NCI-H2081 treated with DMSO at 0.1 percent for 48 hours (cell line): Measurements from ENCODE around the gene NCAPD2.
"Not testable (repeated sequence)": the region's sequence is repeated elsewhere in the genome, so short reads cannot be mapped to it uniquely, and the experiment has no call there.

Experiments used
- DNase-seq: peaks from one replicate; lab custom pipeline; 2025; lab: John Stamatoyannopoulos, UW

Gene NCAPD2

GRCh38 chr12:6533923-6534694 is 40.2 kb downstream of the NCAPD2 start, which contains the start of gene GAPDH:
Gene GAPDH (plus strand): TSS chr12:6534517. CDS start chr12:6534833, 316 bp downstream.
- DNase-seq = peak; percentile 86

GRCh38 chr12:6534695-6534944 is 40.7 kb downstream of the NCAPD2 start:
- no peak for DNase-seq

GRCh38 chr12:6534945-6535696 is 41.2 kb downstream of the NCAPD2 start:
- no peak for DNase-seq

DNA sequence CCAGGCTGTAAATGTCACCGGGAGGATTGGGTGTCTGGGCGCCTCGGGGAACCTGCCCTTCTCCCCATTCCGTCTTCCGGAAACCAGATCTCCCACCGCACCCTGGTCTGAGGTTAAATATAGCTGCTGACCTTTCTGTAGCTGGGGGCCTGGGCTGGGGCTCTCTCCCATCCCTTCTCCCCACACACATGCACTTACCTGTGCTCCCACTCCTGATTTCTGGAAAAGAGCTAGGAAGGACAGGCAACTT is 41.7 kb downstream of the NCAPD2 start:
- DNase-seq = no peak

- no peak for DNase-seq
Measured at GRCh38 chr12:6535960-6536847, 42.3 kb downstream of the NCAPD2 start.

DNA sequence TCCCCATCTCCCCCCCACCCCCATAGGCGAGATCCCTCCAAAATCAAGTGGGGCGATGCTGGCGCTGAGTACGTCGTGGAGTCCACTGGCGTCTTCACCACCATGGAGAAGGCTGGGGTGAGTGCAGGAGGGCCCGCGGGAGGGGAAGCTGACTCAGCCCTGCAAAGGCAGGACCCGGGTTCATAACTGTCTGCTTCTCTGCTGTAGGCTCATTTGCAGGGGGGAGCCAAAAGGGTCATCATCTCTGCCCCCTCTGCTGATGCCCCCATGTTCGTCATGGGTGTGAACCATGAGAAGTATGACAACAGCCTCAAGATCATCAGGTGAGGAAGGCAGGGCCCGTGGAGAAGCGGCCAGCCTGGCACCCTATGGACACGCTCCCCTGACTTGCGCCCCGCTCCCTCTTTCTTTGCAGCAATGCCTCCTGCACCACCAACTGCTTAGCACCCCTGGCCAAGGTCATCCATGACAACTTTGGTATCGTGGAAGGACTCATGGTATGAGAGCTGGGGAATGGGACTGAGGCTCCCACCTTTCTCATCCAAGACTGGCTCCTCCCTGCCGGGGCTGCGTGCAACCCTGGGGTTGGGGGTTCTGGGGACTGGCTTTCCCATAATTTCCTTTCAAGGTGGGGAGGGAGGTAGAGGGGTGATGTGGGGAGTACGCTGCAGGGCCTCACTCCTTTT is 43.1 kb downstream of the NCAPD2 start:
- DNase-seq = no peak

DNA sequence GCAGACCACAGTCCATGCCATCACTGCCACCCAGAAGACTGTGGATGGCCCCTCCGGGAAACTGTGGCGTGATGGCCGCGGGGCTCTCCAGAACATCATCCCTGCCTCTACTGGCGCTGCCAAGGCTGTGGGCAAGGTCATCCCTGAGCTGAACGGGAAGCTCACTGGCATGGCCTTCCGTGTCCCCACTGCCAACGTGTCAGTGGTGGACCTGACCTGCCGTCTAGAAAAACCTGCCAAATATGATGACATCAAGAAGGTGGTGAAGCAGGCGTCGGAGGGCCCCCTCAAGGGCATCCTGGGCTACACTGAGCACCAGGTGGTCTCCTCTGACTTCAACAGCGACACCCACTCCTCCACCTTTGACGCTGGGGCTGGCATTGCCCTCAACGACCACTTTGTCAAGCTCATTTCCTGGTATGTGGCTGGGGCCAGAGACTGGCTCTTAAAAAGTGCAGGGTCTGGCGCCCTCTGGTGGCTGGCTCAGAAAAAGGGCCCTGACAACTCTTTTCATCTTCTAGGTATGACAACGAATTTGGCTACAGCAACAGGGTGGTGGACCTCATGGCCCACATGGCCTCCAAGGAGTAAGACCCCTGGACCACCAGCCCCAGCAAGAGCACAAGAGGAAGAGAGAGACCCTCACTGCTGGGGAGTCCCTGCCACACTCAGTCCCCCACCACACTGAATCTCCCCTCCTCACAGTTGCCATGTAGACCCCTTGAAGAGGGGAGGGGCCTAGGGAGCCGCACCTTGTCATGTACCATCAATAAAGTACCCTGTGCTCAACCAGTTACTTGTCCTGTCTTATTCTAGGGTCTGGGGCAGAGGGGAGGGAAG is 43.9 kb downstream of the NCAPD2 start:
- DNase-seq = not testable (repeated sequence)

DNA sequence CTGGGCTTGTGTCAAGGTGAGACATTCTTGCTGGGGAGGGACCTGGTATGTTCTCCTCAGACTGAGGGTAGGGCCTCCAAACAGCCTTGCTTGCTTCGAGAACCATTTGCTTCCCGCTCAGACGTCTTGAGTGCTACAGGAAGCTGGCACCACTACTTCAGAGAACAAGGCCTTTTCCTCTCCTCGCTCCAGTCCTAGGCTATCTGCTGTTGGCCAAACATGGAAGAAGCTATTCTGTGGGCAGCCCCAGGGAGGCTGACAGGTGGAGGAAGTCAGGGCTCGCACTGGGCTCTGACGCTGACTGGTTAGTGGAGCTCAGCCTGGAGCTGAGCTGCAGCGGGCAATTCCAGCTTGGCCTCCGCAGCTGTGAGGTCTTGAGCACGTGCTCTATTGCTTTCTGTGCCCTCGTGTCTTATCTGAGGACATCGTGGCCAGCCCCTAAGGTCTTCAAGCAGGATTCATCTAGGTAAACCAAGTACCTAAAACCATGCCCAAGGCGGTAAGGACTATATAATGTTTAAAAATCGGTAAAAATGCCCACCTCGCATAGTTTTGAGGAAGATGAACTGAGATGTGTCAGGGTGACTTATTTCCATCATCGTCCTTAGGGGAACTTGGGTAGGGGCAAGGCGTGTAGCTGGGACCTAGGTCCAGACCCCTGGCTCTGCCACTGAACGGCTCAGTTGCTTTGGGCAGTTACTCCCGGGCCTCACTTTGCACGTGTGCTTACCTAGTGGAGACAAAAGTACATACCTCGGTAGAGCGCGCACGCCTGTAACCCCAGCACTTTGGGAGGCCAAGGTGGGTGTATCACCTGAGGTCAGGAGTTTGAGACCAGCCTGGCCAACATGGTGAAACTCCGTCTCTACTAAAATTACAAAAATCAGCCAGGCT is 44.8 kb downstream of the NCAPD2 start:
- no peak for DNase-seq

GRCh38 chr12:6539314-6539682 is 45.4 kb downstream of the NCAPD2 start:
- DNase-seq = no peak

GRCh38 chr12:6539707-6540134 is 45.8 kb downstream of the NCAPD2 start:
- no peak for DNase-seq

DNA sequence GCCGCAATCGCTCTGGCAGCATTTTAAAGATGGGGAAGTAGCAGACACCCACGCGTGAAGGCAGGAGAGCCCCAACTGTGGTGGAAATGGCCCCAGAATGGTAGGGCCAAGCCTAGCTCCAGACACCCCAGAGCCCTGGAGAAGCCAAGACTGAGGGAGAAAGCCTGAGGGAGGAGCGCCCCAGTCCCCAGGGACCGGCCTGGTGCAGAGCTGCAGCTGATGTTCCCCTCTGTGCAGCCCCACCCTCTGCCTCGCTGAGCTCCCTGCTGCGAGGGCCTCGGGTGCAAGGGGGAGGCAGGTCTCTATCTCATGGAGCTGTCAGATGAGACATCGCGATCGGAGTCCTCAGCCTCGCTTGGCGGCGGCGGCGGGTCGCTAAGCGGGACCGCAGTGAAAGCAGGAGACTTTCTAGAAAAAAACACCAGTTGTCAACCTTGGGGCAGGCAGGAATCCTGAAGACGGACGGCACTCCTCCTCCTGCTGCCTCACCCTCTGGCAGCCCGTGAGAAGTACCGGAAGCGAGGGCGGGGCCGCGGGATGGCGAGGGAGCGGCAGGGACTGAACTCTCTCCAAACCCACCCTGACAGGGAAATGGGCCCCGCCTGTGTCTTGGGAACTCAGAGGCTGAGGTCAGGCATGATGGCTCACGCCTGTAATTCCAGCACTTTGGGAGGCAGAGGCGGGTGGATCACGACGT is 46.4 kb downstream of the NCAPD2 start:
- DNase-seq = no peak

DNA sequence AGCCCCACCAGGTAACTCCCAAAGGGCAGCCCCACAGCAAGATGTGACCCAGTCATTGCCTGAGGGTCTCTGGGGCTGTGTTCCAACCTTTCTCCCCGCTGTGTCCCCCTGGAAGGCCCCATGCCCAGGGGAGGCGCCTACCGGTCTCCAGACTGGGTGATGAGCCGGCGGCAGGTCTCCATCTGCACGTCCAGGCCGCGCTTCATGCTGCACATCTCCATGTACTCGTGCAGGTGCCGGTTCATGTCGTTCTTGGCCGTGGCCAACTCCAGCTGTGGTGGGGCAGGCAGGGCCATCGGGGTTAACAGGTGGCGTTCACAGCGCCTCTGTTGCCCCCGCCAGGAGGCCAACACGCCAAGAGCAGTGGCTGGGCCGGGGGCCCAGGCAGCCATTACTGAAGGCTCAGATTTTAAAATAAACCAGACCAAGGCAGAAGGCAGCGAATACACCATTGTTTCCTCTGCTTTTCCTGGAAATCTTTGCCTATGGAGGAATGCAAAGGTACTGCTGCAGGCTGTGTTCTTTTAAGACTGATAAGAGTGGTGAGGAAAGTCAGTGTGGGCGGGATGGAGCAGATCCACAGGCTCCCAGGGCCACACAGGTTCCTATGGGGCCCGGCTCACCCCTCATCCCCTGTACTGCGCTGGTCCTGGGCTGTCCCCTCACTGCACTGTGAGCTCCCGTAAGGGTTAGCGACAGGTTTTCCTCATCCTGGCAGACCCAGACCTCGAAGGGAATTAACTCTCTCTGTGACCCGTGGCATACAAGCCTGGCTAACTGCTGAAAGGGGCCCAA is 47.7 kb downstream of the NCAPD2 start:
- no peak for DNase-seq

DNA sequence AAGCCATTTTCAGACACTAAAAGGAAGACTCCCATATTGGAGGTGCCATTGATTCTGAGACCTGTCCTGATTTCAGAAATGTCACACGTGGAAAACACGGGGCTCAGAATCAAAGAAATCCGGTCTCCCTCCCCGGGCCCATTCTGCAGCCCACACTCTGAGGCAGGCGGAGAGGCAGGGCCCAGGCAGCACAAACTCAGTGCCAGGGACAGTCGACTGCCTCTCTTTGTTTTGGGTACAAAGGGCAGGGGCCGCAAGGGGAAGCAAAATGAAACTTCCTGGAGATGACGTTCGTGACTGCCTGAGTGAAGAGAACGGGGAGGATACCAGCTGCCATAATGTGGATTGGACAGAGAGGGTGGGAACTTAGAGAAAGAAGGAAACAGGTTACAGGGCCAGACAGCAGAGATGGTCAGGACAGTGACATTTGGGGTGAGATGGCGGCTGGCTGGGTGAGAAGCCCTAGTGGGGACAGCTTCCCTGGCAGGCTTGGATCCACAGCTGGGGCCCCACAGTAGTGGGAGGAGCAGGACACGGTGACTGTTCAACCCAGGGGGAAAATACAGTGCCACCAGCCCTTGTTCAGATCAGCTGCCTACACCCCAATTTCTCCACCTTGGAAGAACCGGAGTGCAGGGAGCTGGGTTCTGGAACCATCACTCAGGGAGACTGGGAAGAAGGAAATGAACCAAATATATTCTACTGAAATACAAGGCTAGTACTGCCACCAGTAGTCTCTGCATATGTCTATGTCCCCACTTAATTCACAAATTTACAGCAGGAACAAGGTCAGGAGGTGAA is 48.5 kb downstream of the NCAPD2 start:
- no peak for DNase-seq

DNA sequence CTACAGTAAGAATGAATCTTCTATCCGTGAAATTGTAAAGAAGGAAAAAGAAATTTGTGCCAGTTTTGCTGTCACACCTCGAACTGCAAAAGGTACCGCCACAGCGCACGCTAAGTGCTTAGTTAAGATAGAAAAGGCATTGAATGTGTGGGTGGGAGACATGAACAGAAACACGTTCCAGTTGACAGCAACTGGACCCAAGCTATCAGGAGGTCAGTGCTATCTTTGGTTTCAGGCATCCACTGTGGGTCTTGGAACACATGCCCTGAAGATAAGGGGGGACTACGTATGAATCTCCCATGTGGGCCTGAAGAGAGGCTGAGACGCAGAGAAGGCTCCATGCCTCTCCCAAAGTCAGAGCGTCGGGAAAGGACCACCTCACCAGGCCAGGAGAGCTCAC is 52.1 kb downstream of the NCAPD2 start:
- no peak for DNase-seq

- no peak for DNase-seq
Measured at GRCh38 chr12:6547566-6547965, 53.7 kb downstream of the NCAPD2 start.

GRCh38 chr12:6547987-6548386 is 54.1 kb downstream of the NCAPD2 start:
- no peak for DNase-seq

DNA sequence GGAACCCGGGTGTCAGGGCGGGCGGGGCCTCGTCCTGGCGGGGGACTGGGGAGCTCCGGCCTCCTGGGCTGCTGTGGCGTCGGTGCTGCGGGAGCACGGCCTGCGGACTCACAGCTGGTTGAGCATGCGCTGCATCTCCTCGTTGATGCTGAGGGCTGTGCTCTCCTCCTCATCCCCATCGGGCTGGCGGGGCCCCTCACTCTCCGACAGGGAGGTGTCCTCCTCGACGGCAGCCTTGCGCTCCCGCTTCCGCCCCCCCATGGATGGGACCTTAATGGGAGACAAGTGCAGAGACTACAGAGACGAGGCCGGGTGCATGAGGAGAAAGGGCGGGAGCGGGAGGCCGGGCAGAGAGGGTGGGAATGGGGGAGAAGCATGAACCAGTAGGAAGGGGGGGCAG is 54.7 kb downstream of the NCAPD2 start:
- no peak for DNase-seq
